Neural crest cell (in vitro differentiated cells): ENCODE results near the gene NRXN3. TPM values are rescaled to one million over a fixed set of nuclear protein-coding genes. Genes with fewer than 3 reads are reported as not detected.

Experiments
- DNase-seq: peaks from one replicate; pipeline ENCODE4 v3.0.0; 2021; ENCODE audit warnings: low read depth, mixed read lengths, low spot score
- H3K27ac Mint-ChIP-seq: one replicate; pipeline ENCODE4 v1.8.0; 2021; ENCODE audit warnings: mild to moderate bottlenecking, mixed read lengths; ENCODE audit not compliant: unreplicated experiment
- H3K27me3 Mint-ChIP-seq: 2 replicates; pipeline ENCODE4 v1.8.0; 2021; ENCODE audit warnings: low read depth, mild to moderate bottlenecking, mixed read lengths
- H3K36me3 Mint-ChIP-seq: 2 replicates; pipeline ENCODE4 v1.8.0; 2021; ENCODE audit warnings: low read depth, mild to moderate bottlenecking, mixed read lengths
- H3K4me1 Mint-ChIP-seq: 2 replicates; pipeline ENCODE4 v1.8.0; 2021; ENCODE audit warnings: mixed read lengths
- H3K4me3 Mint-ChIP-seq: one replicate; pipeline ENCODE4 v1.8.0; 2021; ENCODE audit warnings: mild to moderate bottlenecking, mixed read lengths
- H3K9me3 Mint-ChIP-seq: 2 replicates; pipeline ENCODE4 v1.8.0; 2021; ENCODE audit warnings: mixed read lengths
- total RNA-seq: library from RNA; stranded (reverse); gene quantifications from 2 replicates; pipeline ENCODE4 v1.2.1, GENCODE V29; 2021
- TF ChIP-seq, protein P1 (sequence below): fragments of 200-600 bp; sonication (generic); conservative IDR thresholded peaks from 2 replicates; pipeline ENCODE4 v1.5.0; 2021; ENCODE audit warnings: antibody characterized with exemption, mild to moderate bottlenecking

Gene NRXN3
- total RNA-seq, 1 donor from 2014 or later: 2.5 TPM

DNA sequence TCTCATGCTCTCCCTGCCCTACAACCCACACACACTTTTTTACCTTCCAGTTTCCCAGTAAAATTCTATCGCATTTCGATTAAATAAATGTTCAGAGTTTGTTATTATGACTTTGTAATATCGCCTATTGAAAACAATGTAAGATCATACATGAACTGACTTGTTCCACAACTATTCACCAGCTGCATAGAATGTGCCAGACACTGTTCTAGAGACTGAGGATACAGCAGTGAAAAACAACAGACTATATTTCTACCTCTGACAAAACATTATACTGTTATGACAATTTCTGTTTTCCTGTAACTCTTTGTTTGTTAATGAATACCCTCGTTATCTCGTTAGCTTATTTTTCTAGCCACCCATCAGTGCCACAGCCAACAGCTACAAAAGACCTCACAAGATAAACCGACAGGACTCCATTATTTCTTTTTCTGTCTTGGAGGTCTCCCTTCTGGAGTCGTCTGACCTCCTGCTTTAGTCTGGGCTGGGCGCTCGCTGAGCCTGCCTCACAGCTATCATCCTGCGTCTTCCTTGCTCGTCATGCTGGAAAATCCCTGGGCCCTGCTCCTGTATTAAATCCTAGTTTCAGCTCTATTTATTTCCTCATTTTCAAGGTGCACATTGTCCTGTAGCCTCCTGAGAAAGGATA is 1542.3 kb downstream of the NRXN3 start:
- no peaks in the 10 kb centered on the region for H3K27me3 Mint-ChIP-seq
- no peaks in the 10 kb centered on the region for H3K36me3 Mint-ChIP-seq
- TF ChIP-seq, protein P1, sequence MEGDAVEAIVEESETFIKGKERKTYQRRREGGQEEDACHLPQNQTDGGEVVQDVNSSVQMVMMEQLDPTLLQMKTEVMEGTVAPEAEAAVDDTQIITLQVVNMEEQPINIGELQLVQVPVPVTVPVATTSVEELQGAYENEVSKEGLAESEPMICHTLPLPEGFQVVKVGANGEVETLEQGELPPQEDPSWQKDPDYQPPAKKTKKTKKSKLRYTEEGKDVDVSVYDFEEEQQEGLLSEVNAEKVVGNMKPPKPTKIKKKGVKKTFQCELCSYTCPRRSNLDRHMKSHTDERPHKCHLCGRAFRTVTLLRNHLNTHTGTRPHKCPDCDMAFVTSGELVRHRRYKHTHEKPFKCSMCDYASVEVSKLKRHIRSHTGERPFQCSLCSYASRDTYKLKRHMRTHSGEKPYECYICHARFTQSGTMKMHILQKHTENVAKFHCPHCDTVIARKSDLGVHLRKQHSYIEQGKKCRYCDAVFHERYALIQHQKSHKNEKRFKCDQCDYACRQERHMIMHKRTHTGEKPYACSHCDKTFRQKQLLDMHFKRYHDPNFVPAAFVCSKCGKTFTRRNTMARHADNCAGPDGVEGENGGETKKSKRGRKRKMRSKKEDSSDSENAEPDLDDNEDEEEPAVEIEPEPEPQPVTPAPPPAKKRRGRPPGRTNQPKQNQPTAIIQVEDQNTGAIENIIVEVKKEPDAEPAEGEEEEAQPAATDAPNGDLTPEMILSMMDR: no peak
- no peak overlapping the region for H3K4me3 Mint-ChIP-seq
- no peak overlapping the region for H3K27ac Mint-ChIP-seq
- H3K4me1 Mint-ChIP-seq: peaks cover 18% of the 10 kb centered on the region
- H3K9me3 Mint-ChIP-seq: no peaks in the 10 kb centered on the region
- DNase-seq: no peak

- H3K9me3 Mint-ChIP-seq: no peaks in the 10 kb centered on the region
- TF ChIP-seq, protein P1: no peak
- DNase-seq: no peak
- no peaks in the 10 kb centered on the region for H3K4me1 Mint-ChIP-seq
- H3K36me3 Mint-ChIP-seq: no peaks in the 10 kb centered on the region
- H3K4me3 Mint-ChIP-seq: no peak overlapping the region
- H3K27ac Mint-ChIP-seq: no peak overlapping the region
- H3K27me3 Mint-ChIP-seq: no peaks in the 10 kb centered on the region
Observed at GRCh38 chr14:79721399-79722084, 1551.4 kb downstream of the NRXN3 start.

DNA sequence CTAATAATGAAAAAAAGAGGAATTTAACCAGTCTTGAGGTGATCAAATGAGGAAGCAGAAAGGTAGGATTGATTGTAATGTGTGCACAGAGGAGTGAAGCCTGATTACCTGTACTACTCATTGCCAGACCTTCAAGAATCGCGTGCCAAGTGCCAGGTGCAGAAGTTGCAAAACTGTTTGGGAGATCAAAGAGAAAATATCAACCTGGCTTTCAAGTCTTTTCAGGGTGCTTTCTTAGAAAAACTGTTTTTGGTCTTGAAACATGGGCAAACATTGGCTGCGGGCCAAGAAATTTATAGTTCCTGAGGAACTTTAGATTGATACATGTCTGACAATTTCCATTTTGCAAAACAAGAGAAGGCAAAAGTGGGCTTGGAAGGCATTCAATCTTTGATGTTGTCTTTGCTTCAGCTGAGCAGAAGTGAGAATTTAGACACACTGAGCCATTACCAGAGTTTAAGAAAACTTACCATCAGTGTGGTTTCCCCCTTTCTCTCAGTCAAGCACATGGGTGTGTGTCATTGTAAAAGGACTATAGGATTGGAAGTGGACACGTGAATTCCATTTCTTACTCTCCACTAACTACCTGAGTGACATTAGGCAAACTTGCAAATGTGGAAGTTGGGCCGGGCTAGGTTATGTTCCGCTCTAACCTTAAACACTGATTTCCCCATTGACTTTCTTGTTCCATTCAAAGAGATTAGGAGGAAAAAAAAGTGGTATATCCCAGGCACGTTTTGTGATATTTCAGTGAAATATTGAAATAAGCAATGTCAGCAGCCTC is 1555.0 kb downstream of the NRXN3 start:
- Mint-ChIP-seq H3K27ac (no peak overlapping the region), H3K27me3 (no peaks in the 10 kb centered on the region), H3K4me3 (no peak overlapping the region), H3K9me3 (no peaks in the 10 kb centered on the region), H3K4me1 (peaks cover 4% of the 10 kb centered on the region), H3K36me3 (no peaks in the 10 kb centered on the region)
- TF ChIP-seq, protein P1: no peak
- DNase-seq: no peak

- H3K4me1 Mint-ChIP-seq: peaks cover 4% of the 10 kb centered on the region
- TF ChIP-seq, protein P1: no peak
- no peak overlapping the region for H3K27ac Mint-ChIP-seq
- no peaks in the 10 kb centered on the region for H3K27me3 Mint-ChIP-seq
- H3K36me3 Mint-ChIP-seq: no peaks in the 10 kb centered on the region
- H3K4me3 Mint-ChIP-seq: no peak overlapping the region
- no peak for DNase-seq
- no peaks in the 10 kb centered on the region for H3K9me3 Mint-ChIP-seq
Observed at GRCh38 chr14:79727900-79728299, 1557.7 kb downstream of the NRXN3 start.

- H3K27ac Mint-ChIP-seq: no peak overlapping the region
- H3K4me1 Mint-ChIP-seq: peaks cover 4% of the 10 kb centered on the region
- no peak for DNase-seq
- no peaks in the 10 kb centered on the region for H3K9me3 Mint-ChIP-seq
- no peaks in the 10 kb centered on the region for H3K27me3 Mint-ChIP-seq
- H3K4me3 Mint-ChIP-seq: no peak overlapping the region
- no peaks in the 10 kb centered on the region for H3K36me3 Mint-ChIP-seq
- TF ChIP-seq, protein P1: no peak
Observed at GRCh38 chr14:79728331-79728730, 1558.2 kb downstream of the NRXN3 start.
